Tibial artery (tissue), 4 donors: ENCODE results near the gene RIC1.
"Not testable (repeated sequence)": the region's sequence is repeated elsewhere in the genome, so short reads cannot be mapped to it uniquely, and the experiment has no call there.

Source experiments
- DNase-seq, 2 donors: peaks; one replicate each; pipeline ENCODE4 v3.0.0-alpha.2; 2019
- H3K27ac ChIP-seq, 2 donors: fragments of 200-600 bp; sonication (generic) in 1 of 2; 1 replicate in 1 of 2; 2 replicates in 1 of 2; pipeline ENCODE4 v1.5.1; 2018 to 2019; ENCODE audit warnings: mild to moderate bottlenecking in 1 of 2
- H3K27me3 ChIP-seq, 2 donors: fragments of 200-600 bp; sonication (generic) in 1 of 2; one replicate each; pipeline versions ENCODE4 v1.5.1 to v1.6.0; 2016 to 2019
- H3K36me3 ChIP-seq, 3 donors: fragments of 200-600 bp; sonication (generic) in 2 of 3; one replicate each; pipeline ENCODE4 v1.5.1; 2016 to 2019; ENCODE audit warnings: mild to moderate bottlenecking in 2 of 3
- H3K4me1 ChIP-seq, 4 donors: fragments of 200-600 bp; sonication (generic) in 2 of 4; 1 replicate in 3 of 4; 2 replicates in 1 of 4; pipeline ENCODE4 v1.5.1; 2016 to 2019
- H3K4me3 ChIP-seq, 2 donors: fragments of 200-600 bp; sonication (generic) in 1 of 2; 1 replicate in 1 of 2; 2 replicates in 1 of 2; pipeline ENCODE4 v1.5.1; 2018 to 2019; ENCODE audit warnings: mild to moderate bottlenecking in 2 of 2
- H3K9me3 ChIP-seq, 3 donors: fragments of 200-600 bp; sonication (generic) in 1 of 3; one replicate each; pipeline ENCODE4 v1.5.1; 2016 to 2019
- CTCF ChIP-seq, 2 experiments: fragments of 200-600 bp in 1 of 2; fragments of 450-650 bp in 1 of 2; IDR thresholded peaks; one replicate each; pipeline ENCODE4 v1.5.1; 2017 to 2019; ENCODE audit warnings: antibody characterized with exemption in 2 of 2, mild to moderate bottlenecking in 1 of 2, moderate library complexity in 1 of 2
- intact Hi-C: fragments of 100-400 bp; cut with DNase I; formaldehyde crosslinking; loops from one replicate; pipeline ENCODE4 v1.15.0; 2023; ENCODE audit warnings: low total_unique reads

RIC1 gene

GRCh38 chr9:5698810-5699556, 70.1 kb downstream of the RIC1 start:
- Histone ChIP-seq H3K4me3 (no peak overlapping the region), H3K27me3 (no peaks in the 10 kb centered on the region), H3K9me3 (no peaks in the 10 kb centered on the region), H3K4me1 (peaks cover 0 to 24% (median 5%) of the 10 kb centered on the region in 4 donors), H3K27ac (no peak overlapping the region), H3K36me3 (no peaks in the 10 kb centered on the region)
- no peak for DNase-seq
- TF ChIP-seq CTCF (IDR thresholded peaks at IDR 0.05): no peak
- intact Hi-C loops: no loop called here

GRCh38 chr9:5708414-5708813, 79.5 kb downstream of the RIC1 start:
- Histone ChIP-seq H3K4me1 (no peaks in the 10 kb centered on the region), H3K36me3 (peaks cover 0 to 17% (median 13%) of the 10 kb centered on the region in 3 donors), H3K27ac (no peak overlapping the region), H3K4me3 (no peak overlapping the region), H3K27me3 (no peaks in the 10 kb centered on the region), H3K9me3 (peaks cover 0 to 12% (median 0%) of the 10 kb centered on the region in 3 donors)
- no peak for TF ChIP-seq CTCF (IDR thresholded peaks at IDR 0.05)
- DNase-seq: no peak
- intact Hi-C loops: no loop called here

- Histone ChIP-seq H3K9me3 (peaks cover 0 to 18% (median 0%) of the 10 kb centered on the region in 3 donors), H3K4me1 (no peaks in the 10 kb centered on the region), H3K36me3 (peaks cover 22 to 37% (median 36%) of the 10 kb centered on the region in 3 donors), H3K27ac (no peak overlapping the region), H3K27me3 (no peaks in the 10 kb centered on the region), H3K4me3 (no peak overlapping the region)
- intact Hi-C loops: no loop called here
- no peak for DNase-seq
- TF ChIP-seq CTCF (IDR thresholded peaks at IDR 0.05): no peak
Observed at GRCh38 chr9:5712651-5713390, 83.9 kb downstream of the RIC1 start.

GRCh38 chr9:5714501-5715401, 85.8 kb downstream of the RIC1 start:
- intact Hi-C loops: no loop called here
- H3K27me3 ChIP-seq: no peaks in the 10 kb centered on the region
- TF ChIP-seq CTCF (IDR thresholded peaks at IDR 0.05): no peak
- no peak overlapping the region for H3K4me3 ChIP-seq
- DNase-seq: no peak
- peaks cover 0 to 5% (median 0%) of the 10 kb centered on the region in 3 donors for H3K9me3 ChIP-seq
- no peak overlapping the region for H3K27ac ChIP-seq
- peaks cover 22 to 29% (median 29%) of the 10 kb centered on the region in 3 donors for H3K36me3 ChIP-seq
- H3K4me1 ChIP-seq: no peaks in the 10 kb centered on the region

- no peak for DNase-seq
- H3K36me3 ChIP-seq: peaks cover 22 to 33% (median 23%) of the 10 kb centered on the region in 3 donors
- no peak for TF ChIP-seq CTCF (IDR thresholded peaks at IDR 0.05)
- no peaks in the 10 kb centered on the region for H3K4me1 ChIP-seq
- intact Hi-C loops: no loop called here
- peaks cover 0 to 5% (median 0%) of the 10 kb centered on the region in 3 donors for H3K9me3 ChIP-seq
- no peak overlapping the region for H3K4me3 ChIP-seq
- no peak overlapping the region for H3K27ac ChIP-seq
- no peaks in the 10 kb centered on the region for H3K27me3 ChIP-seq
Observed at GRCh38 chr9:5715548-5716127, 86.7 kb downstream of the RIC1 start.

- intact Hi-C loops, H3K4me1 ChIP-seq, DNase-seq, H3K27ac ChIP-seq, H3K27me3 ChIP-seq, H3K9me3 ChIP-seq, H3K4me3 ChIP-seq: not testable (repeated sequence)
- H3K36me3 ChIP-seq: peaks cover 37 to 43% (median 37%) of the 10 kb centered on the region in 3 donors
Observed at GRCh38 chr9:5717434-5717833, 88.5 kb downstream of the RIC1 start.
